ENCODE results near the gene PRICKLE2.

- no peak for TF ChIP-seq SIN3A (IDR thresholded peaks at IDR 0.05; ENCODE audit: low read depth, low read length)
- no peak for TF ChIP-seq CTCF (IDR thresholded peaks at IDR 0.05 in 2 of 3, conservative IDR thresholded peaks at IDR 0.05 in 1 of 3; ENCODE audit: control insufficient read depth in 2 of 3, extremely low read depth in 1 of 3, insufficient read depth in 1 of 3, low read depth in 3 of 3, low read length in 3 of 3)
- TF ChIP-seq ZZZ3 (IDR thresholded peaks at IDR 0.05; ENCODE audit: control insufficient read depth, insufficient read length, low read depth): no peak
- no peak for TF ChIP-seq NFYB (IDR thresholded peaks at IDR 0.05; ENCODE audit: insufficient read depth, low read depth, low read length)
- no peak for TF ChIP-seq HDGF (IDR thresholded peaks at IDR 0.05)
- TF ChIP-seq POLR2A (IDR thresholded peaks at IDR 0.05; ENCODE audit: low read depth, low read length): no peak
Measured at GRCh38 chr3:64179860-64180259, 45.4 kb downstream of the PRICKLE2 start.

Measured in GM12878 (cell line).